ENCODE measurements around the gene CNTFR. TPM values are rescaled to one million over a fixed set of nuclear protein-coding genes. Genes with fewer than 3 reads are reported as not detected.
A peak's percentile ranks its signal among the peaks of the same experiment; 100 is the strongest.

CNTFR gene
- total RNA-seq, 2 donors from 2014 or later: not detected

- Mint-ChIP-seq H3K27me3 (peaks cover 0 to 3% of the 10 kb centered on the region in 2 donors), H3K9me3 (no peaks in the 10 kb centered on the region), H3K27ac (no peak overlapping the region), H3K4me1 (ENCODE audit: low read depth in 2 of 2) (no peaks in the 10 kb centered on the region), H3K4me3 (no peak overlapping the region), H3K36me3 (no peaks in the 10 kb centered on the region)
- ATAC-seq: no peak
- no peak for DNase-seq (ENCODE audit: low spot score)
Measured at GRCh38 chr9:34508951-34509350, 80.6 kb downstream of the CNTFR start.

DNA sequence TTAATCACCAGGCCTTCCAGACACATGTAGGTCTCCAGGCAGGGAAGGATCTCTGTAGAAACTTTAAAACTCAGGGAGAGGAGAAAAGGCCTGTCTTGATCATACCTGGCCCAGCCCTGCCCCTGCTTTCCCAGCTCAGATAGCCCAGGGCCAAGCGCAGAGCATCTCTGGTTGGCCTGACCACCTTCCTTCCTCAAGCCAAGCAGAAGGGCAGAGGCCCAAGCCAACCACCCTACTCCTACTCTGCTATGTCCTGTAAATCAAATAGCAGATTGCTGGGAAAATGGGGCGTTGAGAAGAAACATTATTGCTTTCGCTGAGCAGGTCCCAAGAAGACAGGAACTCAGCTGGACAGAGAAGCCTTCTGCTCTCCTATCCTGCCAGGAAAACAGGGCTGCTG, 81.1 kb downstream of the CNTFR start:
- H3K9me3 Mint-ChIP-seq: no peaks in the 10 kb centered on the region
- no peak for ATAC-seq

GRCh38 chr9:34507966-34508365, 81.6 kb downstream of the CNTFR start:
- Mint-ChIP-seq H3K9me3 (no peaks in the 10 kb centered on the region), H3K27me3 (peaks cover 0 to 3% of the 10 kb centered on the region in 2 donors), H3K36me3 (no peaks in the 10 kb centered on the region), H3K4me3 (no peak overlapping the region), H3K4me1 (ENCODE audit: low read depth in 2 of 2) (no peaks in the 10 kb centered on the region), H3K27ac (no peak overlapping the region)
- DNase-seq (ENCODE audit: low spot score) (no peak), ATAC-seq (no peak)

More for the DNA sequence above, 81.1 kb downstream of the CNTFR start:
- Mint-ChIP-seq H3K36me3 (no peaks in the 10 kb centered on the region), H3K4me1 (ENCODE audit: low read depth in 2 of 2) (no peaks in the 10 kb centered on the region), H3K4me3 (no peak overlapping the region), H3K27ac (no peak overlapping the region), H3K27me3 (peaks cover 0 to 3% of the 10 kb centered on the region in 2 donors)
- no peak for DNase-seq (ENCODE audit: low spot score)

- H3K4me3 Mint-ChIP-seq: no peak overlapping the region
- no peak overlapping the region for H3K27ac Mint-ChIP-seq
- H3K4me1 Mint-ChIP-seq (ENCODE audit: low read depth in 2 of 2): no peaks in the 10 kb centered on the region
- ATAC-seq (no peak), DNase-seq (ENCODE audit: low spot score) (no peak)
- peaks cover 0 to 3% of the 10 kb centered on the region in 2 donors for H3K27me3 Mint-ChIP-seq
- no peaks in the 10 kb centered on the region for H3K9me3 Mint-ChIP-seq
- H3K36me3 Mint-ChIP-seq: no peaks in the 10 kb centered on the region
Measured at GRCh38 chr9:34507556-34507955, 82.0 kb downstream of the CNTFR start.

DNA sequence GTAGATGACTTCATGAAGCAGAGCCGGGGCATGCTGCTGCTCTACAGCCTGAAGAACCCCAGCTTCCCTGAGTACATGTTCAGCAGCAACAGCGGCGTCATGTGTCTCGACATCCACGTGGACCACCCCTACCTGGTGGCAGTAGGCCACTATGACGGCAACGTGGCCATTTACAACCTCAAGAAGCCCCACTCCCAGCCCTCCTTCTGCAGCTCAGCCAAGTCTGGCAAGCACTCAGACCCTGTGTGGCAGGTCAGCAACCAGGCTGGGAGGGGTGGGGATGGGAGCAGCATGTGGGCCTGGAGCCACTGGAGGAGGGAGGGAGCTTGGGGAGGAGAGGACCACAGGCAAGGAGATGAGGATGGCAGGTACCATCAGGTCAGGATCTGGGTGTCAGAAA, 82.9 kb downstream of the CNTFR start:
- Mint-ChIP-seq H3K4me1 (ENCODE audit: low read depth in 2 of 2) (no peaks in the 10 kb centered on the region), H3K4me3 (no peak overlapping the region), H3K27me3 (peaks cover 0 to 3% of the 10 kb centered on the region in 2 donors), H3K27ac (no peak overlapping the region), H3K9me3 (no peaks in the 10 kb centered on the region), H3K36me3 (no peaks in the 10 kb centered on the region)
- ATAC-seq (no peak), DNase-seq (ENCODE audit: low spot score) (no peak)

DNA sequence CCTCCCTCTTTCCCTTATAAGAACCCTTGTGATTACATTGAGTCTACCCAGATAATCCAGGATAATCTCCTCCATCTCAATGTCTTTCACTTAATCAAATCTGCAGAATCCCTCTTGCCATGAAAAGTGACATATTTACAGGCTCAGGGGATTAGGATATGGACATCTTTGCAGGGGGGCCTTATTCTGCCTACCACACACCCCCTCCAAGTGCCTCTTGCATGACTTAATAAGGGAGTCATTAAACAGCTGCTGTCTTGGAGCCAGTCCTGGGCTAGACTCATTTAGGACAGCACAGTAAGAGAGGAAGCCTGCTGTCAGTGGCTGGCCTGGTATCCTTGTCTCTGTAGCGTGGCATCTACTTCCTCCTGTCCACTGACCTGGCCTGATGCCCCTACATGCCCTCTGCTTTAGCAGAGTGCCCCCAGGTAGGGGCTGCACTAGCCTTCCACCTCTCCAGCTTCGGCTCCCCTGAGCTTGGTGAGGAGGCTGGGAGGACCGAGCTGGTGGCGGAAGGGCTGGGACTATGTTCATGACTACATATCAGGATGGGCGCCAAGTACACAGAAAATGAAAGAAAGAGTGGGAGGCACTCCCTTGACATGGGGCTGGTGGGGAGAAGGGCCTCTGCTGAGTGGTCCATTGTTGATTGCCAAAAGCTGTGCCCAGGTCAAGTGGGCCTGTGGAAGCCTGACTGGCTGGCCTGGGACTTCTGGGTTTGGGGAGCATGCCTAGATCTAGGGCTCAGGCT, 84.0 kb downstream of the CNTFR start:
- DNase-seq (ENCODE audit: low spot score): no peak
- ATAC-seq: no peak
- no peak overlapping the region for H3K4me3 Mint-ChIP-seq
- no peaks in the 10 kb centered on the region for H3K36me3 Mint-ChIP-seq
- no peak overlapping the region for H3K27ac Mint-ChIP-seq
- peaks cover 1 to 3% of the 10 kb centered on the region in 2 donors for H3K27me3 Mint-ChIP-seq
- no peaks in the 10 kb centered on the region for H3K4me1 Mint-ChIP-seq (ENCODE audit: low read depth in 2 of 2)
- H3K9me3 Mint-ChIP-seq: no peaks in the 10 kb centered on the region

- Mint-ChIP-seq H3K4me3 (no peak overlapping the region), H3K4me1 (ENCODE audit: low read depth in 2 of 2) (no peaks in the 10 kb centered on the region), H3K27me3 (peaks cover 9 to 18% of the 10 kb centered on the region in 2 donors), H3K9me3 (no peaks in the 10 kb centered on the region), H3K36me3 (no peaks in the 10 kb centered on the region), H3K27ac (no peak overlapping the region)
- DNase-seq (ENCODE audit: low spot score): no peak
- no peak for ATAC-seq
Measured at GRCh38 chr9:34503406-34503805, 86.1 kb downstream of the CNTFR start.

DNA sequence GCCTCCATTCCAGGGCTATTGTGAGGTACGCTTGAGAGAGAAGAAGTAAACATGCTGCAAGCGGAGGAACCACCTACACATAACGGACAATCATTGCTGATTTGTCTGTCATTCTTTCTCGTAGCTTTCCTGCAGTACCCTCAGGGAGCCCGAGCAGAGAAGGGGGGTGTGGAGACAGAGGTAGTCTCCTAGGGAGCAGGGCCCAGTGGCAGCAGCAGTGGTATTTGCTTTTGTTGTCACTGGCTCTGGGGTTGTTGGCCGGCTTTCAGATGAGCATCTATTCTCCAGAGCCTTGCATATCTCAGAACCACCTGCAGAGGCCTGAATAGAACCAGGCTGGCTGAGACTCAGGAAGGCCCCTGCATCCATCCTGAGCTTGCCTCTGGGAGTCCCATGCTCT, 86.6 kb downstream of the CNTFR start:
- DNase-seq (ENCODE audit: low spot score): peak; percentile 16
- H3K4me1 Mint-ChIP-seq (ENCODE audit: low read depth in 2 of 2): no peaks in the 10 kb centered on the region
- peaks cover 9 to 19% of the 10 kb centered on the region in 2 donors for H3K27me3 Mint-ChIP-seq
- ATAC-seq: no peak
- H3K36me3 Mint-ChIP-seq: no peaks in the 10 kb centered on the region
- no peaks in the 10 kb centered on the region for H3K9me3 Mint-ChIP-seq
- H3K4me3 Mint-ChIP-seq: no peak overlapping the region
- H3K27ac Mint-ChIP-seq: no peak overlapping the region

- ATAC-seq (no peak), DNase-seq (ENCODE audit: low spot score) (peak; percentile 55)
- Mint-ChIP-seq H3K9me3 (no peaks in the 10 kb centered on the region), H3K36me3 (no peaks in the 10 kb centered on the region), H3K27ac (no peak overlapping the region), H3K27me3 (peaks cover 13 to 23% of the 10 kb centered on the region in 2 donors), H3K4me1 (ENCODE audit: low read depth in 2 of 2) (no peaks in the 10 kb centered on the region), H3K4me3 (no peak overlapping the region)
Measured at GRCh38 chr9:34502471-34502870, 87.1 kb downstream of the CNTFR start.

- Mint-ChIP-seq H3K4me3 (no peak overlapping the region), H3K4me1 (ENCODE audit: low read depth in 2 of 2) (no peaks in the 10 kb centered on the region), H3K27ac (no peak overlapping the region), H3K9me3 (no peaks in the 10 kb centered on the region), H3K36me3 (no peaks in the 10 kb centered on the region), H3K27me3 (peaks cover 15 to 28% of the 10 kb centered on the region in 2 donors)
- ATAC-seq (peak in 1 of 2 donors; percentile 17), DNase-seq (ENCODE audit: low spot score) (peak; percentile 6)
Measured at GRCh38 chr9:34501889-34502425, 87.6 kb downstream of the CNTFR start.

Other genes with a start within 250 kb of the CNTFR start
- gene MYORG, start 212.8 kb downstream of the CNTFR start, total RNA-seq: 1 to 10 TPM; 1.1 to 4.6 TPM
- gene FAM219A, start 131.2 kb downstream of the CNTFR start, total RNA-seq: 10 to 100 TPM; 21.4 to 23.5 TPM
- not detected for gene DNAI1, start 130.9 kb downstream of the CNTFR start, total RNA-seq
- not detected for gene ENHO, start 66.7 kb downstream of the CNTFR start, total RNA-seq
- 10 to 100 TPM; 22.7 to 23.1 TPM for gene RPP25L, start 22.4 kb upstream of the CNTFR start, total RNA-seq
- 100 to 1,000 TPM in 1 of 2 donors, 10 to 100 TPM in 1; 79.8 to 141 TPM for gene DCTN3, start 30.8 kb upstream of the CNTFR start, total RNA-seq
- gene ARID3C, start 39.3 kb upstream of the CNTFR start, total RNA-seq: under 1 TPM in 1 of 2 donors, not detected in 1; 0.31 TPM
- gene SIGMAR1, start 48.1 kb upstream of the CNTFR start, total RNA-seq: 100 to 1,000 TPM in 1 of 2 donors, 10 to 100 TPM in 1; 45.6 to 109 TPM
- gene GALT, start 57.0 kb upstream of the CNTFR start, total RNA-seq: 10 to 100 TPM; 19.4 to 50.2 TPM
- 10 to 100 TPM in 1 of 2 donors, 1 to 10 TPM in 1; 6.8 to 16.8 TPM for gene IL11RA, start 62.5 kb upstream of the CNTFR start, total RNA-seq
- gene CCL27, start 72.9 kb upstream of the CNTFR start, total RNA-seq: not detected
- not detected for gene CCL19, start 101.6 kb upstream of the CNTFR start, total RNA-seq
- not detected for gene CCL21, start 120.4 kb upstream of the CNTFR start, total RNA-seq

Measured in natural killer cell treated with Interleukin-12 subunit alpha and Interleukin-12 subunit beta and Interleukin-15 and Interleukin-18, amount 100 ng/mL, for 72 hours (primary cell).